Astrocyte (in vitro differentiated cells and primary cell): ENCODE measurements around the gene GNL2.

ENCODE experiments used
- EZH2 ChIP-seq: IDR thresholded peaks from 2 replicates; pipeline ENCODE4 v1.6.1; 2012; ENCODE audit warnings: mild to moderate bottlenecking, low read length, inconsistent platforms; ENCODE audit not compliant: insufficient read depth
- TF ChIP-seq, protein P1 (sequence below): IDR thresholded peaks from 2 replicates; pipeline ENCODE4 v1.5.1; 2011; ENCODE audit warnings: low read depth, mild to moderate bottlenecking, inconsistent platforms, low read length, moderate library complexity; ENCODE audit not compliant: insufficient read depth

DNA sequence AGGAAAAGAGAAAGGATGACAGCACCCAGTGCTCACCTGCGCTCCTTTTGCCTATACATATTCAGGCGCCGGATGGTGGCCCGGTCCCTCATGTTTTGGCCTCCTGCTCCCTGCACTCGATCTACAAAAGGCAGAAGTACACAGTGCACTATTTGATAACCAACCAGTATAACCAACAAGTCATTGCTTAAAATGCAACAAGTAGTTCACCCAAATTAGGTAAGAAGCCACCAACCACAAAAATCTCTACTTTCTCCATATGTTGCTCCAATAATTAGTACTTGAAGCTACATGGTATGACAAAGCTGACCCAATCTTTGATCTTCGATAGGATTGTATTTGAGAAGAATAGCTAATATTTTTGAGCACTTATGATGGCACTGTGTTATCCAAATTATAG lies 2.0 kb downstream of the GNL2 start:
- TF ChIP-seq, protein P1, sequence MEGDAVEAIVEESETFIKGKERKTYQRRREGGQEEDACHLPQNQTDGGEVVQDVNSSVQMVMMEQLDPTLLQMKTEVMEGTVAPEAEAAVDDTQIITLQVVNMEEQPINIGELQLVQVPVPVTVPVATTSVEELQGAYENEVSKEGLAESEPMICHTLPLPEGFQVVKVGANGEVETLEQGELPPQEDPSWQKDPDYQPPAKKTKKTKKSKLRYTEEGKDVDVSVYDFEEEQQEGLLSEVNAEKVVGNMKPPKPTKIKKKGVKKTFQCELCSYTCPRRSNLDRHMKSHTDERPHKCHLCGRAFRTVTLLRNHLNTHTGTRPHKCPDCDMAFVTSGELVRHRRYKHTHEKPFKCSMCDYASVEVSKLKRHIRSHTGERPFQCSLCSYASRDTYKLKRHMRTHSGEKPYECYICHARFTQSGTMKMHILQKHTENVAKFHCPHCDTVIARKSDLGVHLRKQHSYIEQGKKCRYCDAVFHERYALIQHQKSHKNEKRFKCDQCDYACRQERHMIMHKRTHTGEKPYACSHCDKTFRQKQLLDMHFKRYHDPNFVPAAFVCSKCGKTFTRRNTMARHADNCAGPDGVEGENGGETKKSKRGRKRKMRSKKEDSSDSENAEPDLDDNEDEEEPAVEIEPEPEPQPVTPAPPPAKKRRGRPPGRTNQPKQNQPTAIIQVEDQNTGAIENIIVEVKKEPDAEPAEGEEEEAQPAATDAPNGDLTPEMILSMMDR: no peak
- TF ChIP-seq EZH2: no peak
